GM19023 (cell line): ENCODE data around the gene JAZF1.
"Not testable (repeated sequence)": the region's sequence is repeated elsewhere in the genome, so short reads cannot be mapped to it uniquely, and the experiment has no call there.

Experiments
- ATAC-seq: cut with Tn5 transposase; IDR thresholded peaks from one replicate; pipeline ENCODE4 v1.9.1; 2021; ENCODE audit warnings: mild to moderate bottlenecking, moderate library complexity; ENCODE audit not compliant: unreplicated experiment

JAZF1 gene

DNA sequence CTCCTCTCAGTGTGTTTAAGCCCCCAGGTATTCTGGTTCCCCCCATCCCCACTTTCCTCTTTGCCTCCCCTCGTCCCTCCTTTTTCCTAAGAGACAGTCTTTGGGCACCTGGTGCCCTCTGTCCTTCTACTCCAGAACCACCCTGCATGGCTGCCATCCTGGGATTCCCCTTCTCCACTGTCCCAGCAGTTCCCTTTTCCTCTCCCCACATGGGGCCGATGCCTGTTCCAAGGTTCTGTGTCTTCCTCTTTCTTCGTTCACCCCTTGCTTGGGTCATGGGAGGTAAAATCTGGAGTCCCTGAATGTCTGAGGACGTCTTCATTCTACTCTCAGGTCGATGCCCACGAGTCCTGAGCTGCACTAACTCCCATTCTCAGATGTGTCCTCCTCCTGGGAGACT is 319.8 kb downstream of the JAZF1 start:
- ATAC-seq: no peak

GRCh38 chr7:27856703-27857485 is 323.7 kb downstream of the JAZF1 start:
- ATAC-seq: not testable (repeated sequence)

GRCh38 chr7:27850531-27850930 is 330.1 kb downstream of the JAZF1 start:
- ATAC-seq: no peak

DNA sequence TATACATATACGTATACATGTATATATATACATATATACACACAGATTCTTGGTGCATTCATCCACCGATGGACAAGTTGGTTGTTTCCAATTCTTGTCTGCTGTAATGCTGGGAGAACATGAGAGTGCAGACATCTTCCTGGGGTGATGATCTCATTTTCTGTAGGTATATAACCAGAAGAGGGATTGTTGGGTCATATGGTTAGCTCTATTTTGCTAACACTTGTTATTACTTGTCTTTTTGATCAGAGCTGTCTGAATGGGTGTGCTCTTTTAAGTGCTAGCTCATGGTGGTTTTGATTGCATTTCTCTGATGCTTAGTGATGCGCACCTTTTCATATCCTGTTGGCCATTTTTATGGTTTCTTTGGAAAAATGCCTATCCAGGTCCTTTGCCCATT is 334.2 kb downstream of the JAZF1 start:
- ATAC-seq: no peak

- ATAC-seq: no peak
These were observed 336.9 kb downstream of the JAZF1 start for GRCh38 chr7:27843584-27844305.

DNA sequence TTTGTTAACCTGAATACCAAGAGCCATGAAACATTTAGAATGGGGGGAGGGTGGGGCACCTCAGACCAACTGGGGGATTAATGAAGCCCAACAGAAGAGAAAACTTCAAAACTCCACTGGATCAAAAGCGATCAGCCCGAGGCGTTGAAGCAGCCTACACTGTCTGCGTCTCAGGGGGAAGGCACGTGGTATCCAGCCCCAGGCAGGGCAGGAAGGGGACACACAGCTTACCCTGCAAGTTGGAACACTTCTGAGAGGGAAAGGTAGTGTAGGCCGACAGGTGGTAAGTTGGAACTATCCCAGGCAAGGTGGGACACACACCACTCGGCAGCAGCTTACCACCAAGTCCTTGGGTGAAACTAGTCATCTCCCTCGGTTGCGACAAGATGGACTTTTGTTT is 337.7 kb downstream of the JAZF1 start:
- no peak for ATAC-seq

DNA sequence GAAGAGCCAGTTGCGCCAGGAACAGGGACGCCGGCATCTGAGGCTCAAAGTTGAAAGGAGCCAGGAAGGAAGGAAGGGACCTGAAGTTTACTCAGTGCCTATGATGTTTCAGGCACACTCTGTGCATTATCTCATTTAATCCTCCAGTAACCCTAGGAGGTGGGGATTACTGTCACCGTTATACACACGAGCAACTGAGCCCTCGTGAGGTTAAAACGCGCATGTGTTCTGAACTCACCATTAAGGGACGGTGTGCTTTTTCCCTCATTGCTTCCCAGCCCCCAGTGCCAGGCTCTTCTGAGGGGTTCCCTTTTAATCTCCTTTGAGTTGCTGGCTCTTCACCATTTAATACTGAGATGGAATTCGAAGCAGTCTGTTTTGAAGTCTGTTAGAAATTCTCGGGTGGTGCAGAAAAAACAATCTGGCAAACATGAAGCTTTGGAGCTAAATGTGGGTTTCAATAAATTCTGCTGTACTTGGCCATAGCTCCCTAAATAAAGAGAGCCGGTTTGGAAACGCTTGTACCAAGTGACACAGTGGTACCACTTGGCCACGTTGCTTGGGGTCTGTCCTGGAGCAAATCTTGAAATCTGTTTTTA is 338.4 kb downstream of the JAZF1 start:
- no peak for ATAC-seq

GRCh38 chr7:27840760-27841364 is 339.7 kb downstream of the JAZF1 start:
- no peak for ATAC-seq

GRCh38 chr7:27840313-27840712 is 340.3 kb downstream of the JAZF1 start:
- no peak for ATAC-seq

DNA sequence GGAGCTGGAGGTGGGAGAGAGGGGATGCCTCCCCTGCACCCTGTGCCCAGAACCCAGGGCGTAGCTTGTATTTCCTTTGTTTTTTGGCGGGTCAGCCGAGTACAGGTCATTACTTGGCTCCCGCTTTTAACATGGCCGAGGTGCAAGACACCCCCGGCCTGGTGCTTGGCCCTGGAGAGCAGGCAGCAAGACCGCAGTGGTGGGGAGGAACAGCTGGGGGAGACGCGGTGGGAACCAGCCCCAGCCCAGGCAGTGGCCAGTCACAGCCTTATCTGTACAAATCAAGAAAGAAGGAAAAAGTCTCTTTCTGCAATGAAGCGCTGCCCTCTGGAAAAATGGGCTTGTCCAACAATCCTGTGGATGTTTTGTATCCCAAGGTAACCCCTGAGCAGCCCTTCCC is 341.5 kb downstream of the JAZF1 start:
- ATAC-seq: no peak

DNA sequence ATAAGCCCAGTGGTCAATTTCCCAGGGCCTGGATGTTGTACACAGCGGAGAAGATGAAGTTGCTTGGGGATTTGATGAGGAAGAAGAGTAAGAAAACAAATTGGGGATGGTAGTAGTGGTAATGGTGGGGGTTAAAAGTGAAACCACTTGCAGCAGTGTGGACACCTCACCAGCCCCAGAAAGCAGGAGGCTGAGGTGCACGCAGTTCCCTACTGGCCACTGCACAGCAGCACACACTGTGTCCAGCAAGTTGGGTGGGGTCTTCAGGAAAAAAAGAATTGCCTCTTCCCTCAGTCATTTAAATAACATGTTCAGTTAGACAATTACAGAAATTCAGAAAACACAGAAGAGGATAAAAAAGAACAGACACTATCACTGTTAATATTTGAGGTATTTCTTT is 344.1 kb downstream of the JAZF1 start:
- no peak for ATAC-seq

- no peak for ATAC-seq
These were observed 345.2 kb downstream of the JAZF1 start for GRCh38 chr7:27835376-27835775.

DNA sequence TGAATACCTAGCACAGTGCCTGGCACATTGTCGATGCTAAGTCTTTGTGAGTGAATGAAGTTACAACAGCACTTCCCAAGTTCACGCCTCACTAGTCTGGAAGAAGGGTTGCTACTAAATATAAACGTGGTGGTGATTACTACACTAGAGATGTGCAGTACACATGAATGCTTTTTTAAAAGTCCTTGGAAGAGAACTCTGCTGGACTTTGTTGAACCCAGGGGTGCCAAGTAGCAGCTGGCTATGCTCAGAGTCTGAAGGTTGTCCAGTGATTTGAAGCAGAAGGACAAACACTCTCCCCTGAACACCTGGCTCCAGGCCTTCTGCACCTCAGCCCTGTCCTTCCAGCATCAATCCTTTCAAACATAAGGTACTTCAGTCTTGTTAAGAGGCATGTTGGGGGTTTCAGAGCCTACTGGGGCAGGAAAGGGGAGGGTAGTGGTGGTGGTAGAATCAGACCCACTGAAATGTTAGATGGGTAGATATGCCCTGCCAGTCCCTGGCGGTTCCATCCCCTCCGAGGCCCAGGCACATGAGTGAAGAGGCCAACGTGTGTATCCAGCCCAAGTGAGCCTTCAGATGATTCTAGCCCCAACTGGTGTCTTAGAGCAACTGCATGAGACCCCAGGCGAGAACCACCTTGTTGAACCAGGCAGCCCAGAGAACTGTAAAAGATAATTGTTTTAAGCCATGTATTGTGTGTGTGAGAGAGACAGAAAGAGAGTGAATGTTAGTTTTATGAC is 346.2 kb downstream of the JAZF1 start:
- no peak for ATAC-seq

DNA sequence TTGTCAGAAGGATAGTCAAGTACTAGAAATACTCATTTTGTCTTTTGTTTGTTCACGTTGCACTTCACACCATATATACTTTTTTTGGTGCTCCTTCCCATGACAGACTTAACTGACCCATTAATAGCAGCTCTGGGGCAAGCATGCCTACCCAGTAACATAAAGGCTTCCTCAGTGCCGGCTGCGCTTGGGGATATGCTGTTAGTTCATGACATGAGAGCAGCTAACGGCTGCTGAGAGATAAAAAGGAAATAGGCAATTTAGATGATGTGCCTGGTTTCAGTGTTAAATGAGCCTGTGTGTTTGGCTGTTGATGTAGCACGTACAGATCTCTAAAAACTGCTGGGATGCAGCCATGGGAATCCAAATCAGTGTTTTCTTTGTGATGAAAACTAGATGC is 354.2 kb downstream of the JAZF1 start:
- ATAC-seq: no peak

DNA sequence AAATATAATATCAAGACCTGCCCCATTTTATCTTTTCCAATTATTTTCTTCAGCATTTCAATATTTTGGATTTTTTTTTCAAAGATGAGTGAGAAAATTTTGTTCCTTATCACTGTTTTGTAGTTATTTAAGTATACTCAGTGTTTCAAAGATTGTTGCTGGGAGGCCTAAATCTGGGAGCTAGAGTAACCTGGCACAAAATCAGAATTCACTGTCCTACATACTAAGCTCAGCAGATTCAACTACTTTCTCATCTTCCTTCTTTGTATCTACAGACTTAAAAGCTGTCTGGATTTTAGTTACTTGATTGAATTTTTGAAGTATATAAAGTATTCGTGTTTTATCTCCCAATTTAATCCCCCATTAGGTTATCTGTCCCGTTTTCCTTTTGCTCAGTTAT is 354.7 kb downstream of the JAZF1 start:
- no peak for ATAC-seq

- ATAC-seq: no peak
These were observed 358.4 kb downstream of the JAZF1 start for GRCh38 chr7:27822245-27822644.

DNA sequence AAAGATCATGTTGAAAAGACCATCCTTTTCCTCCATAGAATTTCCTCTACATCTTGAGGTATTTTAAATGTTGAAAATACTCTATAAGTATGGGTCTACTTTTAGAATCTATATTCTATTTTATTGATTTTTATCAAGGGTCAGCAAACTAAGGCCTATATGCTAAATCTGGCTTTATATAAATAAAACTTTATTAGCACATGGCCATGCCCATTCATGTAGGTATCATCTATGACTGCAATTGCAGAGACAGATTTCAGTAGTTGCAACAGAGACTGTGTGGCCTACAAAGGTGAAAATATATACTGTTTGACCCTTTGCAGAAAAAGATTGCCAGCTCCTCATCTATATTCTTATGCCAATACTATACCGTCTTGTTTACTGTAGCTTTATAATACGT is 367.9 kb downstream of the JAZF1 start:
- no peak for ATAC-seq

GRCh38 chr7:27810186-27810585 is 370.4 kb downstream of the JAZF1 start:
- ATAC-seq: no peak

DNA sequence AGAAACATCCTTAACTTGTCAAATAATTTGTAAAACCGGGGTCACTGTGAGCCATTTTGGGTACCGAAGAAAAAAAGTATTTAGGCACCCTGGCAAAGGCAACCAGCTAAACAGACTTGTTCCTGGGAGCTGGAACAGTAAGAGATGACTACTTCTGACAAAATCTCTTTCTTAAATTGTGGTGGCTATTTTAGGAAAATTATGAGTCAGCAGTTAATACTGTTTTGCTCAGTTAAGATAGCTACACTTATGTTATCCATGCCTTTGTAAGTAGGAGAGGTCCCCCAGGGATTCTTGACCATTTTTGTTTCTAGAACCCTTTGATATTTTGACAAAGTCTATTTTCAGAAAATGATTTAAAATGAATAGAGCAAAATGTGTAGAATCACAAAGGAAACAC is 372.0 kb downstream of the JAZF1 start:
- ATAC-seq: no peak

DNA sequence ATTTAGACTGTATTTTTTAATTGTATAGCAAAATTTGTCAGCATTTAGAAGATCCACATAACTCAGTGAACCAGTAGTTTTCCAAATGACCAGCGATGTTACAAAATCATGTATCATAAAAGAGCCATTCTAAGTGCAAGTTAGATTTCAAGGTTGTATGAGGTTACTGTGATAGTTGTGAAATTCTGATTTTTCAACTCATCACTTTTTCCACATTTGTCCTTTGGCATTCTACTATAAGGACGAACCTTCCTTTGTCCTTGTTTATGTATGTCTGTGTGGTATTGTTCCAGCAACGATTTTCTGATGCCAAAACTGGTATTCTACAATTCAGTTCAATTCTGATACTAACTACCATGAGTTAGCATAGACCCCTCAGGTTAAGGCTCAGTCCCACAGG is 376.5 kb downstream of the JAZF1 start:
- ATAC-seq: no peak

GRCh38 chr7:27802999-27803398 is 377.6 kb downstream of the JAZF1 start:
- ATAC-seq: no peak
